HepG2 (cell line): ENCODE measurements around the gene TMC8. TPM values are rescaled to one million over a fixed set of nuclear protein-coding genes. Genes with fewer than 3 reads are reported as not detected.

ENCODE experiments used
- ARHGAP35 ChIP-seq: sonication (generic); formaldehyde crosslinking; IDR thresholded peaks from 2 replicates; pipeline ENCODE4 v1.9.0; 2022; ENCODE audit warnings: mild to moderate bottlenecking, inconsistent platforms, moderate library complexity, missing genetic modification reagents, borderline replicate concordance
- BCL6 ChIP-seq: IDR thresholded peaks from 2 replicates; pipeline ENCODE4 v1.6.1; 2016; ENCODE audit warnings: missing genetic modification reagents, missing compliant biosample characterization
- ELF3 ChIP-seq: IDR thresholded peaks from 2 replicates; pipeline ENCODE4 v1.6.1; 2016; ENCODE audit warnings: missing genetic modification reagents, missing compliant biosample characterization
- GLI4 ChIP-seq: sonication (generic); formaldehyde crosslinking; IDR thresholded peaks from 2 replicates; pipeline ENCODE4 v1.5.1; 2020; ENCODE audit warnings: missing genetic modification reagents, mild to moderate bottlenecking, moderate library complexity, borderline replicate concordance
- HNF4A ChIP-seq: sonication (generic); formaldehyde crosslinking; IDR thresholded peaks from 2 replicates; pipeline ENCODE4 v1.4.0; 2020; ENCODE audit warnings: missing genetic modification reagents
- HOXA9 ChIP-seq: sonication (generic); formaldehyde crosslinking; IDR thresholded peaks from 2 replicates; pipeline ENCODE4 v1.8.1; 2022; ENCODE audit warnings: missing genetic modification reagents, mild to moderate bottlenecking, moderate library complexity, borderline replicate concordance
- NFIB ChIP-seq: sonication (generic); formaldehyde crosslinking; IDR thresholded peaks from 2 replicates; pipeline ENCODE4 v1.9.0; 2021; ENCODE audit warnings: missing genetic modification reagents, mild to moderate bottlenecking, borderline replicate concordance
- NFRKB ChIP-seq: fragments of 450-650 bp; IDR thresholded peaks from 2 replicates; pipeline ENCODE4 v1.6.1; 2017
- PITX1 ChIP-seq: sonication (generic); formaldehyde crosslinking; IDR thresholded peaks from 2 replicates; pipeline ENCODE4 v1.5.1; 2020; ENCODE audit warnings: mild to moderate bottlenecking, missing genetic modification reagents
- RARA ChIP-seq: IDR thresholded peaks from 2 replicates; pipeline ENCODE4 v1.6.1; 2016; ENCODE audit warnings: missing genetic modification reagents, missing compliant biosample characterization
- RXRA ChIP-seq: sonication (generic); formaldehyde crosslinking; IDR thresholded peaks from 2 replicates; pipeline ENCODE4 v1.5.1; 2020; ENCODE audit warnings: missing genetic modification reagents
- SMC3 ChIP-seq: IDR thresholded peaks from 2 replicates; pipeline ENCODE4 v1.6.1; 2011; ENCODE audit warnings: low read length, improper control_type of control experiment
- TAF1 ChIP-seq: sonication (generic); formaldehyde crosslinking; IDR thresholded peaks from 2 replicates; pipeline ENCODE4 v1.4.0; 2020; ENCODE audit warnings: missing genetic modification reagents
- TBP ChIP-seq: sonication (generic); formaldehyde crosslinking; IDR thresholded peaks from 2 replicates; pipeline ENCODE4 v1.5.0; 2020; ENCODE audit warnings: missing genetic modification reagents
- ZFP90 ChIP-seq: sonication (generic); formaldehyde crosslinking; IDR thresholded peaks from 2 replicates; pipeline ENCODE4 v1.8.0; 2022; ENCODE audit warnings: missing genetic modification reagents, mild to moderate bottlenecking, inconsistent platforms, borderline replicate concordance
- ZNF251 ChIP-seq: sonication (generic); formaldehyde crosslinking; IDR thresholded peaks from 2 replicates; pipeline ENCODE4 v1.9.0; 2021; ENCODE audit warnings: mild to moderate bottlenecking, missing genetic modification reagents
- polyA plus RNA-seq, 8 experiments: library from polyadenylated mRNA; depleted of rRNA in 3 of 8; stranded (reverse) in 7 of 8; unstranded in 1 of 8; fragments of >200 nt; fragmentation: Illumina TruSeq in 4 of 8; extraction: Trizol in 4 of 8; gene quantifications; 2 replicates each; pipeline versions ENCODE4 v1.2.1 to v1.2.3, GENCODE V29; 2011 to 2016; ENCODE audit warnings: low read depth in 4 of 8, missing spikeins in 1 of 8, mixed read lengths in 1 of 8; ENCODE audit not compliant: insufficient read depth in 1 of 8
- total RNA-seq, 5 experiments: library from RNA; depleted of rRNA; stranded (reverse); fragments of >200 nt; fragmentation: Illumina TruSeq; extraction: Trizol; gene quantifications; 2 replicates each; pipeline ENCODE4 v1.2.3, GENCODE V29; 2016; ENCODE audit warnings: low read depth in 1 of 5
- TF ChIP-seq, protein P1 (sequence below): sonication (generic); formaldehyde crosslinking; IDR thresholded peaks from 2 replicates; pipeline ENCODE4 v1.5.0; 2020; ENCODE audit warnings: mild to moderate bottlenecking, missing genetic modification reagents
- TF ChIP-seq, protein P2 (sequence below): sonication (generic); formaldehyde crosslinking; IDR thresholded peaks from 2 replicates; pipeline ENCODE4 v1.4.0; 2020; ENCODE audit warnings: missing genetic modification reagents
- TF ChIP-seq, protein P3 (sequence below): sonication (generic); formaldehyde crosslinking; IDR thresholded peaks from 2 replicates; pipeline ENCODE4 v1.4.0; 2020; ENCODE audit warnings: missing genetic modification reagents, borderline replicate concordance
- TF ChIP-seq, protein P4 (sequence below): sonication (generic); formaldehyde crosslinking; IDR thresholded peaks from 2 replicates; pipeline ENCODE4 v1.5.1; 2020; ENCODE audit warnings: missing genetic modification reagents, mild to moderate bottlenecking, borderline replicate concordance
- TF ChIP-seq, protein P5 (sequence below): sonication (generic); formaldehyde crosslinking; IDR thresholded peaks from 2 replicates; pipeline ENCODE4 v1.9.0; 2021; ENCODE audit warnings: missing genetic modification reagents, mild to moderate bottlenecking, borderline replicate concordance

The TMC8 gene
- total and polyA plus RNA-seq, 2 of the 13 experiments (the other 11 are each of a cell fraction or from before 2014, with no cell fraction given), result 0.53 to 7.8 TPM

DNA sequence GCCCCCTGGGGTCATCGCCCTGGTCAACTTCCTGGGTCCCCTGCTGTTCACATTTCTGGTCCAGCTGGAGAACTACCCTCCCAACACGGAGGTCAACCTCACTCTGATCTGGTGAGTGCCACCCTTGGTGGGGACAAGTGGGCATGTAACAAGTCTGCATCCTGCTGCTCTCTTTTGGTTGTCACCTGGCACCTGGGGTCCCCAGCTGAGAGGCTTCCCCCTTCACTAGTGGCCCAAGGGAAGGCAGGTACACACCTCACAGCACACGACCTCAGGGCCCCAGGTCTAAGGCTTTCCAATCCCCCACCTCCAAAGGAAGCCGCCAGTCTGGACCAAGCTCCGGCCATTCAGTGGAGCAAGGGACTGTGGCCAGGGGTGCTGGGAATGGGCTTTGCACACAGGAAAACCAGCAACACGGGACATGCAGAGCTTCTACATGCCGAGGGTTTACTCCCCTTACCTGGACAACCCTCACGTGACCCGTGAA, 4.4 kb downstream of the TMC8 start (continued):
- TF ChIP-seq, protein P1, sequence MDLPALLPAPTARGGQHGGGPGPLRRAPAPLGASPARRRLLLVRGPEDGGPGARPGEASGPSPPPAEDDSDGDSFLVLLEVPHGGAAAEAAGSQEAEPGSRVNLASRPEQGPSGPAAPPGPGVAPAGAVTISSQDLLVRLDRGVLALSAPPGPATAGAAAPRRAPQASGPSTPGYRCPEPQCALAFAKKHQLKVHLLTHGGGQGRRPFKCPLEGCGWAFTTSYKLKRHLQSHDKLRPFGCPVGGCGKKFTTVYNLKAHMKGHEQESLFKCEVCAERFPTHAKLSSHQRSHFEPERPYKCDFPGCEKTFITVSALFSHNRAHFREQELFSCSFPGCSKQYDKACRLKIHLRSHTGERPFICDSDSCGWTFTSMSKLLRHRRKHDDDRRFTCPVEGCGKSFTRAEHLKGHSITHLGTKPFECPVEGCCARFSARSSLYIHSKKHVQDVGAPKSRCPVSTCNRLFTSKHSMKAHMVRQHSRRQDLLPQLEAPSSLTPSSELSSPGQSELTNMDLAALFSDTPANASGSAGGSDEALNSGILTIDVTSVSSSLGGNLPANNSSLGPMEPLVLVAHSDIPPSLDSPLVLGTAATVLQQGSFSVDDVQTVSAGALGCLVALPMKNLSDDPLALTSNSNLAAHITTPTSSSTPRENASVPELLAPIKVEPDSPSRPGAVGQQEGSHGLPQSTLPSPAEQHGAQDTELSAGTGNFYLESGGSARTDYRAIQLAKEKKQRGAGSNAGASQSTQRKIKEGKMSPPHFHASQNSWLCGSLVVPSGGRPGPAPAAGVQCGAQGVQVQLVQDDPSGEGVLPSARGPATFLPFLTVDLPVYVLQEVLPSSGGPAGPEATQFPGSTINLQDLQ (CRISPR knock-in tag), result no peak
- TF ChIP-seq NFRKB, result no peak
- TF ChIP-seq RXRA, result no peak
- TF ChIP-seq, protein P2, sequence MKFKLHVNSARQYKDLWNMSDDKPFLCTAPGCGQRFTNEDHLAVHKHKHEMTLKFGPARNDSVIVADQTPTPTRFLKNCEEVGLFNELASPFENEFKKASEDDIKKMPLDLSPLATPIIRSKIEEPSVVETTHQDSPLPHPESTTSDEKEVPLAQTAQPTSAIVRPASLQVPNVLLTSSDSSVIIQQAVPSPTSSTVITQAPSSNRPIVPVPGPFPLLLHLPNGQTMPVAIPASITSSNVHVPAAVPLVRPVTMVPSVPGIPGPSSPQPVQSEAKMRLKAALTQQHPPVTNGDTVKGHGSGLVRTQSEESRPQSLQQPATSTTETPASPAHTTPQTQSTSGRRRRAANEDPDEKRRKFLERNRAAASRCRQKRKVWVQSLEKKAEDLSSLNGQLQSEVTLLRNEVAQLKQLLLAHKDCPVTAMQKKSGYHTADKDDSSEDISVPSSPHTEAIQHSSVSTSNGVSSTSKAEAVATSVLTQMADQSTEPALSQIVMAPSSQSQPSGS, result no peak
- no peak for TF ChIP-seq NFIB (CRISPR knock-in tag)
- no peak for TF ChIP-seq SMC3
- 0 out of 2 replicates have a peak, but pooled peaks have one; percentile 24 for TF ChIP-seq GLI4 (CRISPR knock-in tag)
- 0 out of 2 replicates have a peak, but pooled peaks have one; percentile 22 for TF ChIP-seq ELF3 (CRISPR knock-in tag)
- TF ChIP-seq TBP, result no peak
- TF ChIP-seq, protein P3, sequence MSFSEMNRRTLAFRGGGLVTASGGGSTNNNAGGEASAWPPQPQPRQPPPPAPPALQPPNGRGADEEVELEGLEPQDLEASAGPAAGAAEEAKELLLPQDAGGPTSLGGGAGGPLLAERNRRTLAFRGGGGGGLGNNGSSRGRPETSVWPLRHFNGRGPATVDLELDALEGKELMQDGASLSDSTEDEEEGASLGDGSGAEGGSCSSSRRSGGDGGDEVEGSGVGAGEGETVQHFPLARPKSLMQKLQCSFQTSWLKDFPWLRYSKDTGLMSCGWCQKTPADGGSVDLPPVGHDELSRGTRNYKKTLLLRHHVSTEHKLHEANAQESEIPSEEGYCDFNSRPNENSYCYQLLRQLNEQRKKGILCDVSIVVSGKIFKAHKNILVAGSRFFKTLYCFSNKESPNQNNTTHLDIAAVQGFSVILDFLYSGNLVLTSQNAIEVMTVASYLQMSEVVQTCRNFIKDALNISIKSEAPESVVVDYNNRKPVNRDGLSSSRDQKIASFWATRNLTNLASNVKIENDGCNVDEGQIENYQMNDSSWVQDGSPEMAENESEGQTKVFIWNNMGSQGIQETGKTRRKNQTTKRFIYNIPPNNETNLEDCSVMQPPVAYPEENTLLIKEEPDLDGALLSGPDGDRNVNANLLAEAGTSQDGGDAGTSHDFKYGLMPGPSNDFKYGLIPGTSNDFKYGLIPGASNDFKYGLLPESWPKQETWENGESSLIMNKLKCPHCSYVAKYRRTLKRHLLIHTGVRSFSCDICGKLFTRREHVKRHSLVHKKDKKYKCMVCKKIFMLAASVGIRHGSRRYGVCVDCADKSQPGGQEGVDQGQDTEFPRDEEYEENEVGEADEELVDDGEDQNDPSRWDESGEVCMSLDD (CRISPR knock-in tag), result no peak
- no peak for TF ChIP-seq TAF1 (CRISPR knock-in tag)
- no peak for TF ChIP-seq ZNF251 (CRISPR knock-in tag)
- no peak for TF ChIP-seq ARHGAP35 (CRISPR knock-in tag)
- TF ChIP-seq ZFP90 (CRISPR knock-in tag), result 0 out of 2 replicates have a peak, but pooled peaks have one; percentile 20
- TF ChIP-seq PITX1 (CRISPR knock-in tag), result no peak
- TF ChIP-seq, protein P4, sequence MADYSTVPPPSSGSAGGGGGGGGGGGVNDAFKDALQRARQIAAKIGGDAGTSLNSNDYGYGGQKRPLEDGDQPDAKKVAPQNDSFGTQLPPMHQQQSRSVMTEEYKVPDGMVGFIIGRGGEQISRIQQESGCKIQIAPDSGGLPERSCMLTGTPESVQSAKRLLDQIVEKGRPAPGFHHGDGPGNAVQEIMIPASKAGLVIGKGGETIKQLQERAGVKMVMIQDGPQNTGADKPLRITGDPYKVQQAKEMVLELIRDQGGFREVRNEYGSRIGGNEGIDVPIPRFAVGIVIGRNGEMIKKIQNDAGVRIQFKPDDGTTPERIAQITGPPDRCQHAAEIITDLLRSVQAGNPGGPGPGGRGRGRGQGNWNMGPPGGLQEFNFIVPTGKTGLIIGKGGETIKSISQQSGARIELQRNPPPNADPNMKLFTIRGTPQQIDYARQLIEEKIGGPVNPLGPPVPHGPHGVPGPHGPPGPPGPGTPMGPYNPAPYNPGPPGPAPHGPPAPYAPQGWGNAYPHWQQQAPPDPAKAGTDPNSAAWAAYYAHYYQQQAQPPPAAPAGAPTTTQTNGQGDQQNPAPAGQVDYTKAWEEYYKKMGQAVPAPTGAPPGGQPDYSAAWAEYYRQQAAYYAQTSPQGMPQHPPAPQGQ, result no peak
- no peak for TF ChIP-seq HOXA9 (CRISPR knock-in tag)
- TF ChIP-seq BCL6 (CRISPR knock-in tag), result no peak
- TF ChIP-seq, protein P5, sequence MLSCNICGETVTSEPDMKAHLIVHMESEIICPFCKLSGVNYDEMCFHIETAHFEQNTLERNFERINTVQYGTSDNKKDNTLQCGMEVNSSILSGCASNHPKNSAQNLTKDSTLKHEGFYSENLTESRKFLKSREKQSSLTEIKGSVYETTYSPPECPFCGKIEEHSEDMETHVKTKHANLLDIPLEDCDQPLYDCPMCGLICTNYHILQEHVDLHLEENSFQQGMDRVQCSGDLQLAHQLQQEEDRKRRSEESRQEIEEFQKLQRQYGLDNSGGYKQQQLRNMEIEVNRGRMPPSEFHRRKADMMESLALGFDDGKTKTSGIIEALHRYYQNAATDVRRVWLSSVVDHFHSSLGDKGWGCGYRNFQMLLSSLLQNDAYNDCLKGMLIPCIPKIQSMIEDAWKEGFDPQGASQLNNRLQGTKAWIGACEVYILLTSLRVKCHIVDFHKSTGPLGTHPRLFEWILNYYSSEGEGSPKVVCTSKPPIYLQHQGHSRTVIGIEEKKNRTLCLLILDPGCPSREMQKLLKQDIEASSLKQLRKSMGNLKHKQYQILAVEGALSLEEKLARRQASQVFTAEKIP (CRISPR knock-in tag), result no peak
- TF ChIP-seq RARA (CRISPR knock-in tag), result peak; percentile 3; the same call in 1 of the 2 replicates
- TF ChIP-seq HNF4A (CRISPR knock-in tag), result no peak
